GM03348 (cell line): Measurements from ENCODE around the gene AADACL3.
"Not testable (repeated sequence)": the region's sequence is repeated elsewhere in the genome, so short reads cannot be mapped to it uniquely, and the experiment has no call there.

Experiments
- DNase-seq: peaks from one replicate; pipeline ENCODE4 v3.0.0; 2012; ENCODE audit warnings: low spot score

AADACL3 gene

GRCh38 chr1:12714710-12715475 is 1.0 kb upstream of the AADACL3 start:
- DNase-seq: no peak

- no peak for DNase-seq
Observed at GRCh38 chr1:12717301-12717838, 1.5 kb downstream of the AADACL3 start.

GRCh38 chr1:12722626-12723025 is 6.7 kb downstream of the AADACL3 start:
- no peak for DNase-seq

- no peak for DNase-seq
Observed at GRCh38 chr1:12728391-12728790, 12.5 kb downstream of the AADACL3 start.

GRCh38 chr1:12730156-12730555 is 14.2 kb downstream of the AADACL3 start:
- no peak for DNase-seq

- not testable (repeated sequence) for DNase-seq
Observed at GRCh38 chr1:12731084-12731483, 15.2 kb downstream of the AADACL3 start.

- DNase-seq: no peak
Observed at GRCh38 chr1:12734651-12735050, 18.7 kb downstream of the AADACL3 start.

GRCh38 chr1:12738934-12739333 is 23.0 kb downstream of the AADACL3 start:
- no peak for DNase-seq

GRCh38 chr1:12739613-12740012 is 23.7 kb downstream of the AADACL3 start:
- no peak for DNase-seq

- no peak for DNase-seq
Observed at GRCh38 chr1:12741946-12742345, 26.0 kb downstream of the AADACL3 start.

- DNase-seq: no peak
Observed at GRCh38 chr1:12745126-12745991, 29.4 kb downstream of the AADACL3 start.

- DNase-seq: no peak
Observed at GRCh38 chr1:12745992-12746323, 30.0 kb downstream of the AADACL3 start, which contains the start of gene CFAP107. TSS of gene CFAP107 (plus strand) at chr1:12746200. CDS start at chr1:12746431, 231 bp downstream.

- DNase-seq: no peak
Observed at GRCh38 chr1:12748778-12749355, 33.0 kb downstream of the AADACL3 start.

- no peak for DNase-seq
Observed at GRCh38 chr1:12754738-12755137, 38.8 kb downstream of the AADACL3 start.

GRCh38 chr1:12756273-12756672 is 40.4 kb downstream of the AADACL3 start:
- DNase-seq: no peak

GRCh38 chr1:12756768-12757413 is 41.0 kb downstream of the AADACL3 start:
- no peak for DNase-seq

GRCh38 chr1:12757836-12758235 is 41.9 kb downstream of the AADACL3 start:
- no peak for DNase-seq

GRCh38 chr1:12760256-12760795 is 44.4 kb downstream of the AADACL3 start:
- DNase-seq: no peak

- no peak for DNase-seq
Observed at GRCh38 chr1:12761781-12762180, 45.9 kb downstream of the AADACL3 start.

GRCh38 chr1:12762766-12763165 is 46.9 kb downstream of the AADACL3 start:
- no peak for DNase-seq

GRCh38 chr1:12763479-12763878 is 47.6 kb downstream of the AADACL3 start:
- DNase-seq: no peak

GRCh38 chr1:12764016-12764415 is 48.1 kb downstream of the AADACL3 start:
- no peak for DNase-seq
